PC-3 (cell line): Measurements from ENCODE around the gene GLS.

ENCODE experiments used
- CTCF ChIP-seq: fragments of 300-600 bp; sonication (generic); conservative IDR thresholded peaks from 2 replicates; pipeline ENCODE4 v1.5.1; 2017; ENCODE audit warnings: antibody characterized with exemption, low read depth, mild to moderate bottlenecking, low read length
- EZH2 ChIP-seq: fragments of 300-600 bp; sonication (generic); IDR thresholded peaks from one replicate; pipeline ENCODE4 v1.6.1; 2017; ENCODE audit warnings: antibody characterized with exemption, mild to moderate bottlenecking, low read length; ENCODE audit not compliant: unreplicated experiment
- EZH2phosphoT487 ChIP-seq: fragments of 300-600 bp; sonication (generic); IDR thresholded peaks from 2 replicates; pipeline ENCODE4 v1.6.1; 2018; ENCODE audit warnings: mild to moderate bottlenecking, antibody characterized with exemption, low read length, borderline replicate concordance

- TF ChIP-seq CTCF (no peak), EZH2 (no peak), EZH2phosphoT487 (no peak)
These were observed 1.8 kb downstream of the GLS start for GRCh38 chr2:190882411-190882766.
